ENCODE data around the gene SASH1. TPM values are rescaled to one million over a fixed set of nuclear protein-coding genes. Genes with fewer than 3 reads are reported as not detected.

Gene SASH1
- total RNA-seq, 1 experiment from 2014 or later = 27.4 TPM

- TF ChIP-seq FOXK1 (CRISPR knock-in tag; IDR thresholded peaks at IDR 0.05) (no peak), PREB (CRISPR knock-in tag; IDR thresholded peaks at IDR 0.05; ENCODE audit: borderline replicate concordance) (no peak), FOXP4 (CRISPR knock-in tag; IDR thresholded peaks at IDR 0.05) (no peak)
These were observed 84.7 kb downstream of the SASH1 start (continued) for GRCh38 chr6:148427333-148427732.

GRCh38 chr6:148429423-148429822 is 86.8 kb downstream of the SASH1 start:
- H3K9me3 Mint-ChIP-seq = no peaks in the 10 kb centered on the region
- H3K36me3 Mint-ChIP-seq = no peaks in the 10 kb centered on the region
- no peak for TF ChIP-seq JUN (CRISPR knock-in tag; IDR thresholded peaks at IDR 0.05)
- TF ChIP-seq ZNF121 (CRISPR knock-in tag; IDR thresholded peaks at IDR 0.05) = peak; percentile 55; the same call in 1 of the 2 replicates
- ATAC-seq = no peak
- POLR2A ChIA-PET = no interaction called here
- no peak for DNase-seq (ENCODE audit: low spot score)
- peaks cover 11% of the 10 kb centered on the region for H3K4me1 Mint-ChIP-seq
- H3K27me3 Mint-ChIP-seq (ENCODE audit: low read depth) = no peaks in the 10 kb centered on the region
- no peak overlapping the region for H3K4me3 Mint-ChIP-seq
- CTCF ChIA-PET = interaction anchor here (0.8 kb wide), 2 partner anchors 250 to 252 kb away, joined by 3 to 4 read pairs; no protein-coding TSS in a partner anchor
- H3K27ac Mint-ChIP-seq = no peak overlapping the region

GRCh38 chr6:148430897-148431296 is 88.3 kb downstream of the SASH1 start:
- Mint-ChIP-seq H3K36me3 (no peaks in the 10 kb centered on the region), H3K4me1 (peaks cover 11% of the 10 kb centered on the region), H3K4me3 (no peak overlapping the region), H3K27me3 (ENCODE audit: low read depth) (no peaks in the 10 kb centered on the region), H3K9me3 (no peaks in the 10 kb centered on the region), H3K27ac (no peak overlapping the region)
- ATAC-seq (no peak), DNase-seq (ENCODE audit: low spot score) (no peak)
- TF ChIP-seq FOXJ3 (CRISPR knock-in tag; IDR thresholded peaks at IDR 0.05; ENCODE audit: borderline replicate concordance) (no peak), ZNF263 (CRISPR knock-in tag; IDR thresholded peaks at IDR 0.05; ENCODE audit: low read depth) (no peak), TEAD1 (CRISPR knock-in tag; IDR thresholded peaks at IDR 0.05) (no peak), ESRRA (CRISPR knock-in tag; IDR thresholded peaks at IDR 0.05; ENCODE audit: borderline replicate concordance) (no peak), ZNF532 (CRISPR knock-in tag; IDR thresholded peaks at IDR 0.05; ENCODE audit: borderline replicate concordance) (no peak), EMX1 (CRISPR knock-in tag; IDR thresholded peaks at IDR 0.05) (no peak), CTCF (IDR thresholded peaks at IDR 0.05) (no peak), E2F1 (CRISPR knock-in tag; IDR thresholded peaks at IDR 0.05) (no peak), ZNF232 (CRISPR knock-in tag; IDR thresholded peaks at IDR 0.05) (no peak), ZSCAN18 (CRISPR knock-in tag; IDR thresholded peaks at IDR 0.05) (no peak), ZNF281 (CRISPR knock-in tag; IDR thresholded peaks at IDR 0.05) (no peak)
- CTCF ChIA-PET = no interaction called here
- POLR2A ChIA-PET = no interaction called here

Measured in WTC11 (cell line).